Keratinocyte (primary cell): ENCODE results near the gene ABCG1. TPM values are rescaled to one million over a fixed set of nuclear protein-coding genes. Genes with fewer than 3 reads are reported as not detected.

Source experiments
- DNase-seq: peaks from one replicate; pipeline ENCODE4 v3.0.0-alpha.2; 2011; ENCODE audit warnings: low read depth, missing footprints, low spot score
- FAIRE-seq: peaks from 2 replicates; lab custom pipeline; 2011; peaks lifted over from hg19 to GRCh38; lab: Jason Lieb, UNC
- H2AFZ ChIP-seq: 2 replicates; pipeline ENCODE4 v1.6.0; 2012; ENCODE audit warnings: low read length, control low read depth, inconsistent platforms; ENCODE audit not compliant: control insufficient read depth
- H3K27ac ChIP-seq: 2 replicates; pipeline ENCODE4 v1.5.1; 2011; ENCODE audit warnings: low read length; ENCODE audit not compliant: control insufficient read depth, insufficient read depth
- H3K27me3 ChIP-seq: 3 replicates; pipeline ENCODE4 v1.6.0; 2011; ENCODE audit warnings: low read length; ENCODE audit not compliant: control insufficient read depth, insufficient read depth; ENCODE audit errors: extremely low read depth
- H3K36me3 ChIP-seq, 2 experiments: 2 replicates in 1 of 2; 3 replicates in 1 of 2; pipeline ENCODE4 v1.5.1; 2011; ENCODE audit warnings: low read length in 2 of 2, mild to moderate bottlenecking in 1 of 2; ENCODE audit not compliant: control insufficient read depth in 2 of 2, insufficient read depth in 2 of 2; ENCODE audit errors: extremely low read depth in 1 of 2
- H3K4me1 ChIP-seq: 3 replicates; pipeline ENCODE4 v1.5.1; 2011; ENCODE audit warnings: low read length; ENCODE audit not compliant: control insufficient read depth, insufficient read depth; ENCODE audit errors: extremely low read depth
- H3K4me2 ChIP-seq: 3 replicates; pipeline ENCODE4 v1.6.0; 2011; ENCODE audit warnings: low read depth, low read length; ENCODE audit not compliant: control insufficient read depth, insufficient read depth; ENCODE audit errors: extremely low read depth
- H3K4me3 ChIP-seq, 3 experiments: fragments of 200-600 bp in 1 of 3; sonication (generic) in 1 of 3; 2 replicates in 2 of 3; 3 replicates in 1 of 3; pipeline ENCODE4 v1.5.1; 2011 to 2016; ENCODE audit warnings: low read length in 3 of 3, mild to moderate bottlenecking in 3 of 3, control low read depth in 2 of 3, inconsistent platforms in 1 of 3, low read depth in 1 of 3, mixed read lengths in 1 of 3, mixed run types in 1 of 3, moderate library complexity in 1 of 3; ENCODE audit not compliant: control insufficient read depth in 2 of 3, insufficient read depth in 2 of 3; ENCODE audit errors: extremely low read depth in 1 of 3
- H3K79me2 ChIP-seq: 2 replicates; pipeline ENCODE4 v1.6.0; 2012; ENCODE audit warnings: low read length; ENCODE audit not compliant: control insufficient read depth, insufficient read depth
- H3K9ac ChIP-seq: 3 replicates; pipeline ENCODE4 v1.6.0; 2011; ENCODE audit warnings: low read length; ENCODE audit not compliant: control insufficient read depth, insufficient read depth; ENCODE audit errors: extremely low read depth
- H3K9me1 ChIP-seq: 3 replicates; pipeline ENCODE4 v1.6.0; 2011; ENCODE audit warnings: low read length; ENCODE audit not compliant: control insufficient read depth, insufficient read depth; ENCODE audit errors: extremely low read depth
- H3K9me3 ChIP-seq: 2 replicates; pipeline ENCODE4 v1.5.1; 2012; ENCODE audit warnings: low read depth, low read length; ENCODE audit not compliant: control insufficient read depth
- H4K20me1 ChIP-seq: 3 replicates; pipeline ENCODE4 v1.6.0; 2011; ENCODE audit warnings: low read length; ENCODE audit not compliant: control insufficient read depth, insufficient read depth; ENCODE audit errors: extremely low read depth
- EZH2 ChIP-seq: IDR thresholded peaks from one replicate; pipeline ENCODE4 v1.6.1; 2012; ENCODE audit warnings: inconsistent platforms, mild to moderate bottlenecking, low read length, moderate library complexity
- dilution Hi-C: fragments of 300-500 bp; cut with MboI; formaldehyde crosslinking; loops from one replicate; pipeline ENCODE4 v1.7.0; 2020; ENCODE audit warnings: low sequenced_read_pairs; ENCODE audit not compliant: extremely low pct_ligation_motif_present
- polyA plus RNA-seq, 5 experiments: library from polyadenylated mRNA; depleted of rRNA in 3 of 5; stranded (reverse) in 3 of 5; stranded (forward) in 1 of 5; unstranded in 1 of 5; fragments of >200 nt; gene quantifications; 1 replicate in 1 of 5; 2 replicates in 3 of 5; 3 replicates in 1 of 5; pipeline versions ENCODE4 v1.2.1 to v1.2.3, GENCODE V29; 2011 to 2012; ENCODE audit warnings: missing spikeins in 2 of 5, low read depth in 1 of 5, low replicate concordance in 1 of 5
- TF ChIP-seq, protein P1 (sequence below), 3 experiments: IDR thresholded peaks in 1 of 3; conservative IDR thresholded peaks in 1 of 3; optimal IDR thresholded peaks in 1 of 3; 2 replicates in 2 of 3; 3 replicates in 1 of 3; pipeline versions ENCODE3 to v1.5.1; 2011; ENCODE audit warnings: low read length in 3 of 3, mild to moderate bottlenecking in 3 of 3, moderate library complexity in 2 of 3, control low read depth in 1 of 3, inconsistent platforms in 1 of 3; ENCODE audit not compliant: insufficient read depth in 2 of 3; ENCODE audit errors: extremely low read depth in 1 of 3

The ABCG1 gene
- polyA plus RNA-seq, 1 donor (not counting 4 experiments of a cell fraction or from before 2014, with no cell fraction given) = 3.3 TPM

- Histone ChIP-seq H3K9me3 (no peaks in the 10 kb centered on the region), H3K27ac (peak overlapping the region; percentile 89), H4K20me1 (no peaks in the 10 kb centered on the region), H3K79me2 (no peaks in the 10 kb centered on the region), H2AFZ (peak overlapping the region; percentile 59), H3K4me3 (peak overlapping the region in 1 of 3 experiments; percentile 28), H3K27me3 (no peaks in the 10 kb centered on the region), H3K9ac (peak overlapping the region; percentile 65), H3K9me1 (no peaks in the 10 kb centered on the region), H3K36me3 (no peaks in the 10 kb centered on the region), H3K4me2 (peak overlapping the region; percentile 68), H3K4me1 (peaks cover 23% of the 10 kb centered on the region)
- dilution Hi-C loops = no loop called here
- peak; percentile 75 for DNase-seq
- FAIRE-seq = peak; percentile 96
- no peak for TF ChIP-seq EZH2
- TF ChIP-seq, protein P1, sequence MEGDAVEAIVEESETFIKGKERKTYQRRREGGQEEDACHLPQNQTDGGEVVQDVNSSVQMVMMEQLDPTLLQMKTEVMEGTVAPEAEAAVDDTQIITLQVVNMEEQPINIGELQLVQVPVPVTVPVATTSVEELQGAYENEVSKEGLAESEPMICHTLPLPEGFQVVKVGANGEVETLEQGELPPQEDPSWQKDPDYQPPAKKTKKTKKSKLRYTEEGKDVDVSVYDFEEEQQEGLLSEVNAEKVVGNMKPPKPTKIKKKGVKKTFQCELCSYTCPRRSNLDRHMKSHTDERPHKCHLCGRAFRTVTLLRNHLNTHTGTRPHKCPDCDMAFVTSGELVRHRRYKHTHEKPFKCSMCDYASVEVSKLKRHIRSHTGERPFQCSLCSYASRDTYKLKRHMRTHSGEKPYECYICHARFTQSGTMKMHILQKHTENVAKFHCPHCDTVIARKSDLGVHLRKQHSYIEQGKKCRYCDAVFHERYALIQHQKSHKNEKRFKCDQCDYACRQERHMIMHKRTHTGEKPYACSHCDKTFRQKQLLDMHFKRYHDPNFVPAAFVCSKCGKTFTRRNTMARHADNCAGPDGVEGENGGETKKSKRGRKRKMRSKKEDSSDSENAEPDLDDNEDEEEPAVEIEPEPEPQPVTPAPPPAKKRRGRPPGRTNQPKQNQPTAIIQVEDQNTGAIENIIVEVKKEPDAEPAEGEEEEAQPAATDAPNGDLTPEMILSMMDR (optimal IDR thresholded peaks at IDR 0.05 in 1 of 3, IDR thresholded peaks at IDR 0.05 in 1 of 3, conservative IDR thresholded peaks at IDR 0.05 in 1 of 3; ENCODE audit: extremely low read depth in 1 of 3, insufficient read depth in 2 of 3, low read length in 3 of 3) = no peak
Measured at GRCh38 chr21:42171091-42172053, 47.6 kb upstream of the ABCG1 start.

DNA sequence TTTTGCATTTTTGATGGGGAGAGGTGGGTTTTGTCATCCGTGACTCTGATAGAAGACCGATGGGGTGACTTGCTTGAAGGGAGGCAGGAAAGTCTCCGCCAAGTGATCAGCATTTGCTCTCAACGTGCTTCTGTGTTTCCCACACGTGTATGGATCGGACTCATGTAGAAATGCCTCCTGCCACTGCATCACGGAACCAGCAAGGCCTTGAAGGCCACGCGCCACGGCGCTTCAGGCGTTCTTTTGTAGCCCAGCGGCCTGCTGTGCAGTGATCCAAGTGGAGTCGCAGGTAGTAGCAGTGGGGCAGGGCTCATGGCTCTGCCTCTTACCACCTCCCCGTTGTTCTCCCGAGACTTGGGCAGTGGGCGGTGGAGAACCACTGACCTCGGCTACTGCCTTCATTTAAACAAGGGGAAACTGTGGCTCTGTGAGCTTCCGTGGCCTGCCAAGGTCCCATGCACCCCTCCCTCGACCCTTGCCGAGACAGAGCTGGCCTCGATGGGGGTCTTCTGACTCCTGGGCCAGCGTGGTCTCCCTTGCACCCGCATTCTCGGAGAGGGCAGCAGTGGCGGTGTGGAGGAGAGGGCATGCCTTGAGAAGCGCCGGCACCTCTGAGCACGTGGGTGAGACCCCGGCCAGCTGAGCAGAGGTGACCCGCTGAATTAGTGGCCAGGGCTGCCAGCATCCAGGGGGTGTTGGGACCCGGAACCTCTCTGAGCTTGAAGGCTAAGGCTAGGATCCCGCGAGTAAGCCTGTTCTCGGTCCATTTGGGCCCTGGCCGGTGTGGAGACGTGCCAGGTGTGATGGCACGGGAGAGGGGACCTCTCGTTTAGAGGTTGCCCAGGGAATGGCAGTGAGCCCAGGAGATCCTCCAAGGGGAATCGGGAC, 46.1 kb upstream of the ABCG1 start:
- Histone ChIP-seq H3K9me3 (no peaks in the 10 kb centered on the region), H3K9ac (no peak overlapping the region), H2AFZ (no peak overlapping the region), H3K36me3 (no peaks in the 10 kb centered on the region), H4K20me1 (no peaks in the 10 kb centered on the region), H3K9me1 (no peaks in the 10 kb centered on the region), H3K27me3 (no peaks in the 10 kb centered on the region), H3K79me2 (no peaks in the 10 kb centered on the region), H3K27ac (no peak overlapping the region), H3K4me3 (no peak overlapping the region), H3K4me2 (no peak overlapping the region), H3K4me1 (peaks cover 23% of the 10 kb centered on the region)
- DNase-seq (no peak), FAIRE-seq (no peak)
- dilution Hi-C loops = no loop called here
- TF ChIP-seq, protein P1 (optimal IDR thresholded peaks at IDR 0.05 in 1 of 3, IDR thresholded peaks at IDR 0.05 in 1 of 3, conservative IDR thresholded peaks at IDR 0.05 in 1 of 3; ENCODE audit: extremely low read depth in 1 of 3, insufficient read depth in 2 of 3, low read length in 3 of 3) = no peak
- no peak for TF ChIP-seq EZH2
